Posterior cingulate gyrus (tissue), 11 donors: ENCODE data around the gene LMNTD1.
"Not testable (repeated sequence)": the region's sequence is repeated elsewhere in the genome, so short reads cannot be mapped to it uniquely, and the experiment has no call there.

Experiments used
- DNase-seq, 10 donors: peaks; one replicate each; pipeline versions ENCODE4 v3.0.0 to v3.0.0-alpha.2; 2020 to 2021; ENCODE audit warnings: mixed read lengths in 3 of 10
- intact Hi-C: fragments of 100-400 bp; cut with DNase I; formaldehyde crosslinking; loops from one replicate; pipeline ENCODE4 v1.15.1; 2023

LMNTD1 gene, protein sequence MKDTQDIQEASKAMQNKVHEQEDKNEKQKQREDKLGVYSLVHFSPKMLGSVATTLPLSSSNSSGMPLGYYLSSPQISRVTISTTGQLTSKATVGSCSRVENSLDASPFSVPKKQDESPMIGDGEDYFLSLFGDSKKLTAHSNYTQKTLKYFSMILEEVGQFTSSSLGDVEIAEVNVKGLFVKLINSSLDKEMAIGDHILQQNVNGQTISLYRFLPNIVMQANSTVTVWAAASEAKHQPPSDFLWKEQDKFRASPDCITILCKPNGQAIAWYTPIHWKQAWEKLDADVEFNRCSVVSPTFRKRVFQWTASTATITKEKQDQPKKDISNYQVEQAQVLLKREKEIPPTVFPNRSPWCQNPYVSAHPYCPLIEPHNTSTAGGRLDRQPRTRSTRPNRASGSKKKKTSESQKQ

DNA sequence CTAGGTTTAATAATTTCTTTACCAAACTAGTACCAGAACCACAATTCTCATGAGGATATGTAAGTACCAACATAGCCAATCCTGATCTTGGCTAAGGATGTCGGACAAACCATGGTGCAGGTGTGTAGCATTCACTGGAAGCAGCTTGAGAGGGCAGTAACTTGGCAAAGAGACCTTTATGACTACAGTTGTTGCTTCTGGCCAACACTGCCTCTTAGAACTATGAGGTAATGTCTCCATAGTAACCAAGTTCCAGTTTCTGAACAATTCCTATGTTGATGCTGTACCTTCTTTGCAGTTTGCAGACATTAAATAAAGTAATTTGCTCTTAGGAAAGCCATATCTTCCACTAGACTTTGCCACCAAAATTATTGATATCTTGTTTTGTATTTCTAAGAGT is at the start of gene LMNTD1:
LMNTD1 (minus strand) TSS at position 186 of the 400 bp plus-strand sequence. CDS start 324 bp downstream, outside the sequence.
- DNase-seq, result no peak
- intact Hi-C loops, result loop anchor here (10.0 kb wide), 1 partner anchor 118 kb away; no protein-coding TSS in a partner anchor

- intact Hi-C loops, result no loop called here
- DNase-seq, result no peak
Measured at GRCh38 chr12:25598956-25599355, 45.9 kb upstream of the LMNTD1 start.

DNA sequence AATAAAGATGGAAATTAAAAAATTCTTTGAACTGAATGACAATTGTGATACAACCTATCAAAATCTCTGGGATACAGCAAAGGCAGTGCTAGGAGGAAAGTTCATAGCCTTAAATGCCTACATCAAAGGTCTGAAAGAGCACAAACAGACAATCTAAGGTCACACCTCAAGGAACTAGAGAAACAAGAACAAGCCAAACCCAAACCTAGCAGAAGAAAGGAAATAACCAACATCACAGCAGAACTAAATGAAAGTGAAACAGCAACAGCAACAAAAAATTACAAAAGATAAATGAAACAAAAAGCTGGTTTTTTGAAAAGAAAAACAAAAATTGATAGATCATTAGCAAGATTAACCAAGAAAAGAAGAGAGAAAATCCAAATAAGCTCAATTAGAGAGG is 42.4 kb upstream of the LMNTD1 start:
- intact Hi-C loops, DNase-seq: not testable (repeated sequence)

- intact Hi-C loops, result no loop called here
- DNase-seq, result no peak
Measured at GRCh38 chr12:25594376-25594775, 41.3 kb upstream of the LMNTD1 start.

- DNase-seq, result no peak
- intact Hi-C loops, result no loop called here
Measured at GRCh38 chr12:25592725-25593495, 39.8 kb upstream of the LMNTD1 start.

GRCh38 chr12:25591144-25591543 is 38.1 kb upstream of the LMNTD1 start:
- intact Hi-C loops, result no loop called here
- no peak for DNase-seq

DNA sequence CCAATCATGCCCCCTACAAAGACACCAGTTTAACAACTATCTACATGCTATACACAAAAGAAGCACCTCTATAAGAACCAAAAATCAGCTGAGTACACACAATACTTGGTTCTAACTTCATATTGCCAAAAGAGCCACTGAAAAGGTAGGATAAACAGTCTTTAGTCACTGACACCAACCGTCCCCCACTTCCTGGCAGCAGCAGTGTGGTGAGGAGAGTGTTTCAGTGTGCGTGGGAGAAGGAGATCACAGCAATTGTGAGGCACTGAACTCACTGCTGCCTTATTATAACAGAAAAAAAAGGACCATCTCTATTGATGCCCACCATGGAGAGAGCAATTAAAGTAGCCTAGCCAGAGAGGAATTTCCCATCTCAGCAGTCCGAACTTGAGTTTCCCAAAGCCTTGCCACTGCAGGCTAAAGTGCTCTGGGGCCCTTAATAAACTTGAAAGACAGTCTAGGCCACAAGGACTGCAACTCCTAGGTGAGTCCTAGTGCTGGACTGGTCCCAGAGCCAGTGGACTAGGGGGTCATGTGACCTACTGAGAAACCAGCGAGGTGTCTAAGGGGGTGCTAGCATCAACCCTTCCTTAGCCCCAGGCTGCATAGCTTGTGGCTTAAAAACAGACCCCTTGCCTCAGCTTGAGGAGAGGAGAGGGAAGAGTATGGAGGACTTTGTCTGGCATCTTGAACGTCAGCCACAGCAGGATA is 37.1 kb upstream of the LMNTD1 start:
- intact Hi-C loops, result no loop called here
- peak in 1 of 10 donors; percentile 65 for DNase-seq

GRCh38 chr12:25587346-25587745 is 34.3 kb upstream of the LMNTD1 start:
- DNase-seq, result no peak
- intact Hi-C loops, result loop anchor here (10.0 kb wide), 1 partner anchor 427 kb away; no protein-coding TSS in a partner anchor

DNA sequence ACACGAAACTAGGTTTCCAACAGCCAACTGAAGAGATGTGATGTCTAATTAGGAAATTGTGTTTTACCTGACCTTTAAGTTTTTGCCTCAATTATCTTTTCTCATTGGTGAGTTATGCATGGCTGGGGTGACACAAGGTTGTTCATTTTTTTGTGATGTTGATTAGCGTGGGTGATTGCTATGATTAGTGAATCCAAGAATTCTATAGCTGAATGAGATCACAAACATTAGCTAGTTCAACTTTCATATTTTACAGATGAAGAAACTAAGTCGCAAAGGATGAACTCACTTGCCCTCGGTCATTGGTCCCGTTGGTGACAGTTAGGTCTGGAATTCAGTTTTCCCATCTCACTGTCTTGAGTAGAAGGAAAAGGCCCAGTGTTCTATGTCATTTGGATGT is 32.6 kb upstream of the LMNTD1 start:
- intact Hi-C loops, result loop anchor here (10.0 kb wide), 1 partner anchor 429 kb away; no protein-coding TSS in a partner anchor
- no peak for DNase-seq

DNA sequence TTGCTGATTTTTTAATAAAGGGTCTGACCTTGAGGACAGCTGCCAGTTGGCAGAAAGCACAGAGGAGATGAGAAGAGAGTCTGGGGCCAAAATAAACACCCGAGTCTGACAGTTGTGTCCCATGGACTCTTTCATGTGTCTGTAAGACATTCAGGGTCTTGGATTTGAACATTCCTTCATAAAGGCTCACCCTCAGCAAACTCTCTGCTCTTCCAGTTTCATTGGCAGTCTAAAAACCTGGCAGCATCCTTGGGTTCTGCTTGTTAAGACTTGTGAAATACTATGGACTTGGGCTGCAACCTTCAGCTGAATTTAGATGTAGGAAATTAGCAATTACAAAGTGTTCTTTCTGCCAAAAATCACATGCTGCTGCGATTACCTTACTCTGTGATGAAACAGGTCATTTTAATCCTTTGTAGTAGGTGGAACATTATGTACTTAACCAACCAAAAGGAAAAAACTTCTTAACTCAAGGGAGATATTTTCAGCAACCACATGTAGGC is 32.0 kb upstream of the LMNTD1 start:
- intact Hi-C loops, result loop anchor here (10.0 kb wide), 1 partner anchor 430 kb away; no protein-coding TSS in a partner anchor
- no peak for DNase-seq

DNA sequence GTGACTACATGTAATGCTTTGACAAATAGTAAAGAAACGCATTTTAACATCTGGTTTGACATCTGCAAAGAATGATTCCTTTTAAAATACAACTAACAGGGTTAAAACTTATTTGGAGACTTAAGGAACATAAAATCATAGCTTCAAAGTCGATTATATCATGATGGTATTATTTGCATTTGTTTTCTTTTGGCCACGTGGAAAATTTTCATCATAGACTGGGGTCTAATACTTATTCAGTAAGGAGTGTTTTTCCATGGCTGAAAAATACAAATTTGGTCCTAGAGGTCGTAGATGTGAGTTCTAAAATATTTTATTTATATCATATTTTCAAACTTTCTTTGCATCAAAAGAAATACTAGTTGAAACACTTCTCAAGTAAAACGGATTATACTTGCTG is 31.5 kb upstream of the LMNTD1 start:
- intact Hi-C loops, result loop anchor here (10.0 kb wide), 1 partner anchor 430 kb away; no protein-coding TSS in a partner anchor
- DNase-seq, result no peak

GRCh38 chr12:25583545-25583944 is 30.5 kb upstream of the LMNTD1 start:
- no peak for DNase-seq
- intact Hi-C loops, result loop anchor here (10.0 kb wide), 1 partner anchor 431 kb away; no protein-coding TSS in a partner anchor

GRCh38 chr12:25581067-25581466 is 28.0 kb upstream of the LMNTD1 start:
- intact Hi-C loops, result loop anchor here (10.0 kb wide), 1 partner anchor 434 kb away; no protein-coding TSS in a partner anchor
- DNase-seq, result no peak

DNA sequence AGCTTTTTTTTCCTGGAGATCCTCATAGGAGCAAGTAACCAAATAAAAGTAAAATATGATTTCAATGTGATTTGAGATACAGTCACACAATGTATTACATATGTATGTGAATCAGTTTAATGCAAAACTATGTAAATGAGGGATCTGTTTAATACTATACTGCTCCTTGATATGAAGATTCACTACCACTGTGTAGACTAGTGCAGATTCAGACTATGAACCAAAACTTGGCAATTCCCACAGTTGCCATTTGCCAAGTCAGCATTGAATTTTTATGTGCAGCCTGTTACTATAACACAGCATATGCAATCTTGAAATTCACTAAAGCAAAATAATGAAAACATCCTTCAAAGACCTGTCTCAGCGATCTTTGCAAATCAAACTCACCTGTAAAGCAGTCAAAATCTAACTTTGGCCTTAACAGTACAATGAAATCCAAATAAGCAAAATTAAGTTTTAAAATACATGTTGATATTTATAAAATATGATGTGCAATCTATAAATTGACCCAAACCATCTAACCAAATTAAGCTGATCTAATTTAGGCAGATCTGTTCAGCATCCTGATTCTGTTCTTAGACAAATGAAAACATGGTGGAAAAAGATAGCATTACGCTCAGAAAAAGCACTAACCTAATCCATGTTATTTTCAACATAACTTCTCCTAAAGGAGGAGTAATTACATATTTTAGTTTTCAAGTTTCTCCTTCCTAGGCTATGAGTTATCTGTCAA is 25.5 kb upstream of the LMNTD1 start:
- intact Hi-C loops, result no loop called here
- no peak for DNase-seq

DNA sequence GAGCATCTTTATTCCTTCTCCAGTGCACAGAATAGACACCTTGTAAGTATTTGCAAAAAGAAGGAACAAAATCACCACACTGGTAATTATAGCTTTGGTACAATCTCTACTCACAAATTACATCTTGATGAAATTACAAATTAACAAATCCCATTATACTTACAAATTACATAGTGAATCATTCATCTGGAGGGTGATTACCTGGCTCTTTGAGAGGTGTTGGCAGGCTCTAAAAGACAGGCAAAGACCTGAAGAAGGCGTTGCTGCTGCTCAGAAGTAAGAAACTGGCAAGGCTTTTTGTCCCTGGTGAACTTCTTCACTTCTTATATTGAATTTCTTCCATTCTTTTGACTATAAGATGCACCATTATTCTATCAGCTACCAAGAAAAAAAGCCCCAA is 21.7 kb upstream of the LMNTD1 start:
- no peak for DNase-seq
- intact Hi-C loops, result no loop called here

DNA sequence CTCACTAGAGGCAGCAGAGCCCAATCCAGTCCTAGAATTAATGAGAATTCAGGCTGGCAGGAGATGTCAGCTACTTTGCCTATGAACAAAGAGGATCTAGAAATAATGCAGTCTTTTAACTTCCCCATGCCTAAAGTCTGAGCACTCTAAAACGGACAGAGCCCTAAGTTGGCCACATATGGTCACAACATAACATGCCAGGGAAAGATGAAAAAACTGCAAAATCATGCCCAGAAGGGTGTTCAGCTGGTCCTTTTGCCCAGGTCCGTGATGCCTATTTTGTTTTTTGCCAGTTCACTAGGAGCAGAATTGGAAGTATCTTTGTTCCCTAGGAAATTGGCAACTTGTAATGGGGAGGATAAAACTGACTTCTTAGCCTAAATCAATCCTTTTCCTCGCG is 20.3 kb upstream of the LMNTD1 start:
- intact Hi-C loops, result no loop called here
- no peak for DNase-seq

GRCh38 chr12:25570418-25570817 is 17.3 kb upstream of the LMNTD1 start:
- intact Hi-C loops, result no loop called here
- DNase-seq, result no peak

DNA sequence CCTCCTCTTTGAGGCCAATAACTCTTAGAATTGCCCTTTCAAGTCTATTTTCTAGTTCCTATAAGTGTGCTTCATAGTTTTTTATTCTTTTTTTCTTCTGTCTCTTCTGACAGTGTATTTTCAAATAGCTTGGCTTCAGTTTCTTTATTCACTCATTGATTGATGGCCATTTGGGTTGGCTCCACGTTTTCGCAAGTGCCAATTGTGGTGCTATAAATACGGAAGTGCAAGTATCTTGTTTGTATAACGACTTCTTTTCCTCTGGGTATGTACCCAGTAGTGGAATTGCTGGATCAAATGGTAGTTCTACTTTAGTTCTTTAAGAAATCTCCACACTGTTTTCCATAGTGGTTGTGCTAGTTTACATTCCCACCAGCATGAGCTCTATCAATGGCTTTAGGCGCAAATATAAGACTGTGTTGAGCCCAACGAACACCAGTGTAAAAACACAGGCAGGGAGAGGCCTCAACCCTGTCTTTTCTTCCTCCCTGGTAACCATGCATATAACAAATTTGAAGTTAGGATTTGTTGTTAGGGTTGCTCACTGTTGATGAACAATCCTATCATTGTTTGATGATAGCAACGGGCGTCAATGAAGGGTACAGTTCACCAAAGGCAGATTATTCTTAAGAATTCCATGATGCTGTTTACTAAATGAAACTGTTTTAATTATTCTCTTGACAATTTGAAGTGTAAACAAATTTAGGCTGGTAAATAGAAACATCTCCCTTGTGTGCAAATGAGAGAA is 13.3 kb upstream of the LMNTD1 start:
- intact Hi-C loops, result no loop called here
- no peak for DNase-seq

DNA sequence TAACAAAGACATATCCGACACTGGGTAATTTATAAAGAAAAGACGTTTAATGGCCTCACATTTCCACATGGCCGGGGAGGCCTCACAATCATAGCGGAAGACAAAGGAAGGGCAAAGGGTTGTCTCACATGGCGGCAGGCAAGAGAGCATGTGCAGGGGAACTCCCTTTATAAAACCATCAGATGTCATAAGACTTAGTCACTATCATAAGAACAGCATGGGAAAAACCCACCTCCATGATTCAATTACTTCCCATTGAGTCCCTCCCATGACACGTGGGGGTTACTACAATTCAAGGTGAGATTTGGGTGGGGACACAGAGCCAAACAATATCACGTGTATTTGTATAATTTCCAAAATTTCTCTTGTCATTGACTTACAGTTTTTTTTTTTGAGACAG is 5.5 kb upstream of the LMNTD1 start:
- DNase-seq, result no peak
- intact Hi-C loops, result loop anchor here (10.0 kb wide), 1 partner anchor 124 kb away; no protein-coding TSS in a partner anchor
